ENCODE data around the gene ZNF729. TPM values are rescaled to one million over a fixed set of nuclear protein-coding genes. Genes with fewer than 3 reads are reported as not detected.

ZNF729 gene
- total and polyA plus RNA-seq, 2 of the 13 experiments (the other 11 are each of a cell fraction or from before 2014, with no cell fraction given), result not detected

- TF ChIP-seq RORA (CRISPR knock-in tag; IDR thresholded peaks at IDR 0.05), result no peak
- no peak for TF ChIP-seq CEBPB (IDR thresholded peaks at IDR 0.05; ENCODE audit: borderline replicate concordance, low read depth, low read length)
- TF ChIP-seq MED8 (CRISPR knock-in tag; IDR thresholded peaks at IDR 0.05; ENCODE audit: insufficient replicate concordance), result no peak
- TF ChIP-seq ZIK1 (CRISPR knock-in tag; IDR thresholded peaks at IDR 0.05; ENCODE audit: borderline replicate concordance, low read depth), result no peak
Measured at GRCh38 chr19:22261596-22261995, 24.6 kb upstream of the ZNF729 start (continued).

DNA sequence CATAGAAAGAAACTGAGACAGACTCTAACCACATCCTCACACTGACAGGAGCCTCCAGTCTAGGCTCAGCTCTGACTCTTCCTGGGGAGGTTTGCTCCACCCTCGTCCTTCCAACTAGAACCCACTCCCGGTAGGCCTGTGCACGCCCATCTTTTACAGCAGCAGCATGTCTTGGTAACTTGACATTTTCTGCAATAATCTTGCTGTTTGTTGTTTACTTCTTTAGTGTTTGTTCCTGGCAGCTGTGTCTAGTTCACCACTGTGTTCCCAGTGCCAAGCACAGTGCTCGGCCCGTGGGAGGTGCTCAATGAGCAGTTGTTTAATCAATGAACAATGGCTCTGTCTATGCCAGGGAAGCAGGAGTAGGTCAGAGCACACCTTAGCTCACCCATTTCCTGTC, 23.1 kb upstream of the ZNF729 start:
- H3K36me3 ChIP-seq (replicated peaks in 1 of 2; ENCODE audit: control insufficient read depth in 1 of 2, insufficient read depth in 2 of 2, low read length in 2 of 2), result no peaks in the 10 kb centered on the region
- intact Hi-C loops (cut with micrococcal nuclease; ENCODE audit: unreplicated experiment), result no loop called here
- no peak overlapping the region for H3K4me2 ChIP-seq (ENCODE audit: low read depth, low read length)
- H3K79me2 ChIP-seq (ENCODE audit: insufficient read depth, low read length), result no peaks in the 10 kb centered on the region
- ChIA-PET POLR2A (no interaction called here), CTCF (ENCODE audit: low intra/inter-chr PET ratio, low total read pairs) (no interaction called here)
- no peak overlapping the region for H2AFZ ChIP-seq (ENCODE audit: low read length)
- H3K27me3 ChIP-seq (ENCODE audit: control insufficient read depth in 1 of 2, insufficient read depth in 2 of 2, low read length in 2 of 2), result no peaks in the 10 kb centered on the region
- no peak overlapping the region for H3K9ac ChIP-seq (ENCODE audit: insufficient read depth, low read depth, low read length)
- DNase-seq (ENCODE audit: low spot score) (no peak), FAIRE-seq (no peak), ATAC-seq (no peak)
- in situ Hi-C loops (cut with HindIII; ENCODE audit: extremely low pct_ligation_motif_present, low pct_unique_long_range_greater_than_20kb), result no loop called here
- H3K4me1 ChIP-seq (ENCODE audit: insufficient read depth, low read length), result no peaks in the 10 kb centered on the region
- H4K20me1 ChIP-seq (ENCODE audit: insufficient read depth, low read length), result no peaks in the 10 kb centered on the region
- BruUV-seq (replicated peaks), result no TSS peak
- no peak for TF ChIP-seq GABPB1 (CRISPR knock-in tag; IDR thresholded peaks at IDR 0.05)
- TF ChIP-seq TBL1XR1 (IDR thresholded peaks at IDR 0.05; ENCODE audit: borderline replicate concordance, low read length, partially characterized antibody), result no peak
- no peak for TF ChIP-seq HNRNPLL (IDR thresholded peaks at IDR 0.05; ENCODE audit: low read depth, low read length, poor library complexity, severe bottlenecking)
- TF ChIP-seq ZNF644 (CRISPR knock-in tag; IDR thresholded peaks at IDR 0.05; ENCODE audit: low read depth), result no peak
- TF ChIP-seq ERF (CRISPR knock-in tag; IDR thresholded peaks at IDR 0.05), result no peak
- TF ChIP-seq, protein P1, sequence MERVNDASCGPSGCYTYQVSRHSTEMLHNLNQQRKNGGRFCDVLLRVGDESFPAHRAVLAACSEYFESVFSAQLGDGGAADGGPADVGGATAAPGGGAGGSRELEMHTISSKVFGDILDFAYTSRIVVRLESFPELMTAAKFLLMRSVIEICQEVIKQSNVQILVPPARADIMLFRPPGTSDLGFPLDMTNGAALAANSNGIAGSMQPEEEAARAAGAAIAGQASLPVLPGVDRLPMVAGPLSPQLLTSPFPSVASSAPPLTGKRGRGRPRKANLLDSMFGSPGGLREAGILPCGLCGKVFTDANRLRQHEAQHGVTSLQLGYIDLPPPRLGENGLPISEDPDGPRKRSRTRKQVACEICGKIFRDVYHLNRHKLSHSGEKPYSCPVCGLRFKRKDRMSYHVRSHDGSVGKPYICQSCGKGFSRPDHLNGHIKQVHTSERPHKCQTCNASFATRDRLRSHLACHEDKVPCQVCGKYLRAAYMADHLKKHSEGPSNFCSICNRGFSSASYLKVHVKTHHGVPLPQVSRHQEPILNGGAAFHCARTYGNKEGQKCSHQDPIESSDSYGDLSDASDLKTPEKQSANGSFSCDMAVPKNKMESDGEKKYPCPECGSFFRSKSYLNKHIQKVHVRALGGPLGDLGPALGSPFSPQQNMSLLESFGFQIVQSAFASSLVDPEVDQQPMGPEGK (CRISPR knock-in tag; IDR thresholded peaks at IDR 0.05), result no peak
- TF ChIP-seq, protein P2, sequence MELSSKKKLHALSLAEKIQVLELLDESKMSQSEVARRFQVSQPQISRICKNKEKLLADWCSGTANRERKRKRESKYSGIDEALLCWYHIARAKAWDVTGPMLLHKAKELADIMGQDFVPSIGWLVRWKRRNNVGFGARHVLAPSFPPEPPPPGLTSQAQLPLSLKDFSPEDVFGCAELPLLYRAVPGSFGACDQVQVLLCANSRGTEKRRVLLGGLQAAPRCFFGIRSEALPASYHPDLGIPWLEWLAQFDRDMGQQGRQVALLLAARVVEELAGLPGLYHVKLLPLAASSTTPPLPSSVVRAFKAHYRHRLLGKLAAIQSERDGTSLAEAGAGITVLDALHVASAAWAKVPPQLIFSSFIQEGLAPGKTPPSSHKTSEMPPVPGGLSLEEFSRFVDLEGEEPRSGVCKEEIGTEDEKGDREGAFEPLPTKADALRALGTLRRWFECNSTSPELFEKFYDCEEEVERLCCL (CRISPR knock-in tag; IDR thresholded peaks at IDR 0.05; ENCODE audit: borderline replicate concordance), result no peak
- no peak for TF ChIP-seq GRHL1 (CRISPR knock-in tag; conservative IDR thresholded peaks at IDR 0.05)
- TF ChIP-seq AGO2 (optimal IDR thresholded peaks at IDR 0.05; ENCODE audit: low read depth, low read length), result no peak
- no peak for TF ChIP-seq HNRNPUL1 (IDR thresholded peaks at IDR 0.05; ENCODE audit: low read depth, low read length)
- TF ChIP-seq ZNF720 (CRISPR knock-in tag; IDR thresholded peaks at IDR 0.05), result no peak
- TF ChIP-seq DPF2 (CRISPR knock-in tag; IDR thresholded peaks at IDR 0.05; ENCODE audit: borderline replicate concordance, low read depth), result no peak
- TF ChIP-seq BCL3 (CRISPR knock-in tag; IDR thresholded peaks at IDR 0.05), result no peak
- no peak for TF ChIP-seq SP4 (CRISPR knock-in tag; IDR thresholded peaks at IDR 0.05)
- H3K27ac ChIP-seq (ENCODE audit: extremely low read length, insufficient read depth, low read length), result no peak overlapping the region
- 12% methylated on average over 5 of the region's 5 CpGs for WGBS (ENCODE audit: low lambda C conversion rate)
- peaks cover 83% of the 10 kb centered on the region for H3K9me3 ChIP-seq (ENCODE audit: low read length)
- no peak overlapping the region for H3K4me3 ChIP-seq (replicated peaks in 1 of 3; ENCODE audit: insufficient read depth in 1 of 3, low read depth in 2 of 3, low read length in 3 of 3)

Data from HepG2 (cell line).